Mucosa of descending colon (tissue), 3 donors: ENCODE results near the gene CCDC6. TPM values are rescaled to one million over a fixed set of nuclear protein-coding genes. Genes with fewer than 3 reads are reported as not detected.

Source experiments
- ATAC-seq: fragments of 200-7000 bp; cut with Tn5 transposase; one replicate; pipeline ENCODE4 v1.9.1; 2020; ENCODE audit warnings: mild to moderate bottlenecking, moderate library complexity
- DNase-seq, 3 donors: peaks; one replicate each; pipeline ENCODE4 v3.0.0-alpha.2; 2020
- H3K36me3 ChIP-seq: fragments of 200-600 bp; one replicate; pipeline ENCODE4 v1.8.0; 2021; ENCODE audit warnings: low read depth, mild to moderate bottlenecking
- H3K4me1 ChIP-seq: fragments of 200-600 bp; one replicate; pipeline ENCODE4 v1.8.0; 2021; ENCODE audit warnings: low read depth, mild to moderate bottlenecking
- H3K4me3 ChIP-seq: fragments of 200-600 bp; one replicate; pipeline ENCODE4 v1.8.0; 2021; ENCODE audit warnings: mild to moderate bottlenecking
- H3K9me3 ChIP-seq: fragments of 200-600 bp; one replicate; pipeline ENCODE4 v1.8.0; 2021; ENCODE audit warnings: mild to moderate bottlenecking
- CTCF ChIP-seq: fragments of 200-600 bp; IDR thresholded peaks from one replicate; pipeline ENCODE4 v1.8.0; 2022; ENCODE audit warnings: antibody characterized with exemption, mild to moderate bottlenecking
- intact Hi-C, 2 donors: fragments of 100-400 bp; cut with DNase I in 1 of 2; cut with micrococcal nuclease in 1 of 2; formaldehyde crosslinking; loops; one replicate each; pipeline versions ENCODE4 v1.11.0 to v1.11.1; 2022; cut with DNase I, micrococcal nuclease
- total RNA-seq, 3 donors: library from RNA; stranded (reverse); fragmentation: NEBNext Ultra II Directional in 2 of 3; extraction: Animal tissue kit (Norgen Biotek cat#: 25700) in 2 of 3; gene quantifications; one replicate each; pipeline versions ENCODE4 v1.2.1 to v1.2.4, GENCODE V29; 2021 to 2023
- donor health status: DM: no; HTN: no; CAD: no; lungs with moderate emphysema.
- donor health status: DM: no; HTN: no; CAD: no.
- donor health status: DM: no; HTN: yes; CAD: no.

CCDC6 gene
- total RNA-seq, 3 donors from 2014 or later, result 54.5 to 73.1 (median 62.7) TPM

- intact Hi-C loops, result no loop called here
- H3K4me1 ChIP-seq, result no peaks in the 10 kb centered on the region
- no peak overlapping the region for H3K4me3 ChIP-seq
- H3K36me3 ChIP-seq, result no peaks in the 10 kb centered on the region
- ATAC-seq, result no peak
- no peak for DNase-seq
- H3K9me3 ChIP-seq, result no peaks in the 10 kb centered on the region
- TF ChIP-seq CTCF, result no peak
These were observed 77.3 kb downstream of the CCDC6 start for GRCh38 chr10:59829024-59829423.

GRCh38 chr10:59825932-59826331, 80.4 kb downstream of the CCDC6 start:
- Histone ChIP-seq H3K4me3 (no peak overlapping the region), H3K4me1 (no peaks in the 10 kb centered on the region), H3K9me3 (no peaks in the 10 kb centered on the region), H3K36me3 (no peaks in the 10 kb centered on the region)
- TF ChIP-seq CTCF, result no peak
- intact Hi-C loops, result no loop called here
- ATAC-seq (no peak), DNase-seq (no peak)

- no peaks in the 10 kb centered on the region for H3K36me3 ChIP-seq
- ATAC-seq, result no peak
- intact Hi-C loops, result no loop called here
- no peaks in the 10 kb centered on the region for H3K4me1 ChIP-seq
- H3K9me3 ChIP-seq, result no peaks in the 10 kb centered on the region
- TF ChIP-seq CTCF, result no peak
- DNase-seq, result no peak
- H3K4me3 ChIP-seq, result no peak overlapping the region
These were observed 82.6 kb downstream of the CCDC6 start for GRCh38 chr10:59823751-59824150.

- no peak for TF ChIP-seq CTCF
- intact Hi-C loops, result no loop called here
- Histone ChIP-seq H3K9me3 (no peaks in the 10 kb centered on the region), H3K4me1 (no peaks in the 10 kb centered on the region), H3K36me3 (no peaks in the 10 kb centered on the region), H3K4me3 (no peak overlapping the region)
- no peak for DNase-seq
- ATAC-seq, result no peak
These were observed 83.2 kb downstream of the CCDC6 start for GRCh38 chr10:59823111-59823510.

- DNase-seq (no peak), ATAC-seq (no peak)
- Histone ChIP-seq H3K9me3 (no peaks in the 10 kb centered on the region), H3K4me1 (no peaks in the 10 kb centered on the region), H3K4me3 (no peak overlapping the region), H3K36me3 (no peaks in the 10 kb centered on the region)
- no peak for TF ChIP-seq CTCF
- intact Hi-C loops, result no loop called here
These were observed 85.9 kb downstream of the CCDC6 start for GRCh38 chr10:59820471-59820870.

- TF ChIP-seq CTCF, result no peak
- no peaks in the 10 kb centered on the region for H3K36me3 ChIP-seq
- no peak for DNase-seq
- intact Hi-C loops, result no loop called here
- H3K9me3 ChIP-seq, result no peaks in the 10 kb centered on the region
- H3K4me1 ChIP-seq, result no peaks in the 10 kb centered on the region
- ATAC-seq, result no peak
- H3K4me3 ChIP-seq, result no peak overlapping the region
These were observed 86.7 kb downstream of the CCDC6 start for GRCh38 chr10:59819683-59820082.
